ENCODE data around the gene FOXR1. TPM values are rescaled to one million over a fixed set of nuclear protein-coding genes. Genes with fewer than 3 reads are reported as not detected.

Gene FOXR1
- total and polyA plus RNA-seq, 9 donors = 1.7 TPM; not detected in 8

- H3K27me3 ChIP-seq = no peaks in the 10 kb centered on the region
- intact Hi-C loops (cut with DNase I) = loop anchor here in 1 of 4 donors (2.0 kb wide), 1 partner anchor 20 kb away; the partner anchor contains the start of gene CENATAC
- 0 to 1% (median 1%) methylated on average over 63 of the region's 63 CpGs for WGBS, 3 donors
- peak; percentile 92 to 96 (median 95) for DNase-seq
- TF ChIP-seq CTCF (IDR thresholded peaks at IDR 0.05) (no peak), POLR2A (IDR thresholded peaks at IDR 0.05) (peak; percentile 70), EP300 (IDR thresholded peaks at IDR 0.05) (no peak)
- H3K4me3 ChIP-seq = peak within 1 kb of the TSS; percentile 71
- H3K4me1 ChIP-seq (ENCODE audit: insufficient read depth) = peaks cover 9% of the 10 kb centered on the region
- H3K9me3 ChIP-seq = no peaks in the 10 kb centered on the region
- peak within 1 kb of the TSS; percentile 71 to 85 for H3K27ac ChIP-seq
- H3K36me3 ChIP-seq = no peaks in the 10 kb centered on the region
Observed at GRCh38 chr11:119018074-119018938, 46.7 kb downstream of the FOXR1 start, which contains the start of the genes RPS25 and TRAPPC4. TSS of gene RPS25 (minus strand) at chr11:119018343. CDS start at chr11:119018284, 59 bp downstream. TSS of gene TRAPPC4 (plus strand) at chr11:119018766. CDS start at chr11:119018796, 30 bp downstream.

- 27 to 46% (median 34%) methylated on average over 2 of the region's 2 CpGs for WGBS, 3 donors
- Histone ChIP-seq H3K4me3 (peak overlapping the region; percentile 71), H3K4me1 (ENCODE audit: insufficient read depth) (peaks cover 9% of the 10 kb centered on the region), H3K27ac (no peak overlapping the region), H3K36me3 (no peaks in the 10 kb centered on the region), H3K27me3 (no peaks in the 10 kb centered on the region), H3K9me3 (no peaks in the 10 kb centered on the region)
- intact Hi-C loops (cut with DNase I) = loop anchor here in 1 of 4 donors (2.0 kb wide), 1 partner anchor 21 kb away; the partner anchor contains the start of gene CENATAC
- DNase-seq = no peak
- TF ChIP-seq EP300 (IDR thresholded peaks at IDR 0.05) (no peak), CTCF (IDR thresholded peaks at IDR 0.05) (no peak), POLR2A (IDR thresholded peaks at IDR 0.05) (no peak)
Observed at GRCh38 chr11:119019996-119020395, 48.4 kb downstream of the FOXR1 start.

- no peak overlapping the region for H3K27ac ChIP-seq
- intact Hi-C loops (cut with DNase I) = no loop called here
- DNase-seq = no peak
- no peaks in the 10 kb centered on the region for H3K36me3 ChIP-seq
- TF ChIP-seq POLR2A (IDR thresholded peaks at IDR 0.05) (no peak), EP300 (IDR thresholded peaks at IDR 0.05) (no peak), CTCF (IDR thresholded peaks at IDR 0.05) (no peak)
- no peak overlapping the region for H3K4me3 ChIP-seq
- no peaks in the 10 kb centered on the region for H3K27me3 ChIP-seq
- whole genome bisulfite sequencing, 3 donors = 87 to 95% (median 88%) methylated on average over 5 of the region's 5 CpGs
- peaks cover 7% of the 10 kb centered on the region for H3K4me1 ChIP-seq (ENCODE audit: insufficient read depth)
- no peaks in the 10 kb centered on the region for H3K9me3 ChIP-seq
Observed at GRCh38 chr11:119021631-119022030, 50.1 kb downstream of the FOXR1 start.

- Histone ChIP-seq H3K36me3 (no peaks in the 10 kb centered on the region), H3K27me3 (no peaks in the 10 kb centered on the region), H3K4me1 (ENCODE audit: insufficient read depth) (peaks cover 7% of the 10 kb centered on the region), H3K9me3 (no peaks in the 10 kb centered on the region), H3K4me3 (no peak overlapping the region), H3K27ac (no peak overlapping the region)
- no peak for DNase-seq
- no peak for TF ChIP-seq POLR2A (IDR thresholded peaks at IDR 0.05)
- no peak for TF ChIP-seq EP300 (IDR thresholded peaks at IDR 0.05)
- no peak for TF ChIP-seq CTCF (IDR thresholded peaks at IDR 0.05)
- intact Hi-C loops (cut with DNase I) = no loop called here
Observed at GRCh38 chr11:119023741-119024140, 52.2 kb downstream of the FOXR1 start.
